GM12892 (cell line): Measurements from ENCODE around the gene ZBTB8B.

Source experiments
- DNase-seq: peaks from one replicate; pipeline ENCODE4 v3.0.0; 2011; ENCODE audit not compliant: insufficient read length
- FAIRE-seq: peaks from 2 replicates; lab custom pipeline; 2011; peaks lifted over from hg19 to GRCh38; lab: Jason Lieb, UNC
- POLR2A ChIP-seq: IDR thresholded peaks from 2 replicates; pipeline ENCODE4 v1.6.1; 2011; ENCODE audit warnings: low read depth, low read length, control low read depth
- POLR2AphosphoS5 ChIP-seq: IDR thresholded peaks from 2 replicates; pipeline ENCODE4 v1.6.1; 2011; ENCODE audit warnings: low read depth, low read length, control low read depth
- TAF1 ChIP-seq: IDR thresholded peaks from 2 replicates; pipeline ENCODE4 v1.6.1; 2011; ENCODE audit warnings: low read depth, mild to moderate bottlenecking, control low read depth, low read length, borderline replicate concordance

The ZBTB8B gene

GRCh38 chr1:32494196-32494595, 29.3 kb downstream of the ZBTB8B start:
- DNase-seq: no peak
- FAIRE-seq: no peak
- no peak for TF ChIP-seq POLR2AphosphoS5
- TF ChIP-seq POLR2A: no peak
- no peak for TF ChIP-seq TAF1

DNA sequence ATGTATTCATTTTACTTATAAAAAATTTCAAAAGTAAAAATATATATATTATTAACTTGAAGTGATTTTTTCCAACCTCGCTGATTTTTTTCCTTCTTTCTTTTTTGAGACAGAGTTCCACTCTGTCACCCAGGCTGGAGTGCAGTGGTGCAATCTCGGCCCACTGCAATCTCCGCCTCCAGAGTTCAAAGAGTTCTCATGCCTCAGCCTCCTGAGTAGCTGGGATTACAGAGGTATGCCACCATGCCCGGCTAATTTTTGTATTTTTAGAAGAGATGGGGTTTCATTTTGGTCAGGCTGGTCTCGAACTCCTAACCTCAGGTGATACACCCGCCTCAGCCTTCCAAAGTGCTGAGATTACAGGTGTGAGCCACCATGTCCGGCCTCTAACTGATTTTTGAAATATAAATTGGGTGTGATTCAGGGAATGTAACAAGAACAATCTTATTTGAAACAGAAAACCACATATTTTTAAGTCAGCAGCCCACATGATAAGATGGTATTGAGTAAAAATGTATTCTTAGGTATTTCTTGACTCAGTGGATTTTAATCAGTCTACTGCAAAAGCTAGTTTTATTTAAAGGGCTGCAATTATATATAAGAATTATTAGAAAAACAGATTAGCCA, 30.0 kb downstream of the ZBTB8B start:
- TF ChIP-seq POLR2AphosphoS5 (no peak), POLR2A (no peak), TAF1 (no peak)
- no peak for DNase-seq
- FAIRE-seq: no peak

GRCh38 chr1:32496127-32496526, 31.3 kb downstream of the ZBTB8B start:
- TF ChIP-seq TAF1 (no peak), POLR2A (no peak), POLR2AphosphoS5 (no peak)
- DNase-seq: no peak
- no peak for FAIRE-seq

- FAIRE-seq (no peak), DNase-seq (no peak)
- TF ChIP-seq POLR2AphosphoS5 (no peak), TAF1 (no peak), POLR2A (no peak)
Observed at GRCh38 chr1:32498751-32499150, 33.9 kb downstream of the ZBTB8B start.

GRCh38 chr1:32500387-32501209, 35.7 kb downstream of the ZBTB8B start:
- peak; percentile 42 for FAIRE-seq
- DNase-seq: peak; percentile 67
- TF ChIP-seq POLR2A (peak; percentile 32; the same call in 1 of the 2 replicates), POLR2AphosphoS5 (no peak), TAF1 (0 out of 2 replicates have a peak, but pooled peaks have one; percentile 17)

DNA sequence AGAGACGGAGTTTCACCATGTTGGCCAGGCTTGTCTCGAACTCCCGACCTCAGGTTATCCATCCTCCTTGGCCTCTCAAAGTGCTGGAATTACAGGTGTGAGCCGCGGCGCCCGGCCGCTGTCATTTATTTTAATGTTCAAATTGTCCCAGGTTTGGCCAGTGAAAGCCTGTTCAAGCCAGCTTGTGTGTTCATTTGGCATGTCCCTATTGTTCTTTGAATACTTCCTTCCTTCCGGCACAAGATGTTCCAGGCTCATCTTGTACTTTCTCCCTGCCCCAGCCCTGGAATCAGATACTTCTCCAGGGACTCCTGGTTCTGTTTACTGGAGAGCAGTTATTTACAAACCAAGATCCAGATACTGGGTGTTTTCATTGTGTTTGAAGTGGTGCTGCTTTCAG, 37.0 kb downstream of the ZBTB8B start:
- TF ChIP-seq POLR2AphosphoS5 (no peak), TAF1 (no peak), POLR2A (no peak)
- FAIRE-seq (no peak), DNase-seq (no peak)

DNA sequence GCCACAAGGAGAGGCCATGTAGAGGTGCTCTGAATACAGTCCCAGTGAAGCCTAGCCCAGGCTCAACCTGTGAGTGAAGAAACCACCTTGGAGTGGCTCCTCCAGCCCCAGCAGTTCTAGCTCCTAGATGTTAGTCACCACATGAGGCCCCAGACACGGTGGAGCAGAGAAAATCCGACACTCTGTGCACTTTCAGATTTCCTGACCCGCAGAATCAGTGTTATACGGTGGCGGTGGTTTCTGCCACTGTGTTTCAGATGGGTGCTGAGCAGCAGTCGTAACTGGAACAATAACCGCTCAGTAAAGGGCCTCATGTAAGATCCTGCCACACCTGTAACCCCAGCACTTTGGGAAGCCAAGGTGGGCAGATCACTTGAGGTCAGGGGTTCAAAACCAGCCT, 38.3 kb downstream of the ZBTB8B start:
- FAIRE-seq: no peak
- DNase-seq: no peak
- TF ChIP-seq TAF1: no peak
- no peak for TF ChIP-seq POLR2AphosphoS5
- TF ChIP-seq POLR2A: no peak

DNA sequence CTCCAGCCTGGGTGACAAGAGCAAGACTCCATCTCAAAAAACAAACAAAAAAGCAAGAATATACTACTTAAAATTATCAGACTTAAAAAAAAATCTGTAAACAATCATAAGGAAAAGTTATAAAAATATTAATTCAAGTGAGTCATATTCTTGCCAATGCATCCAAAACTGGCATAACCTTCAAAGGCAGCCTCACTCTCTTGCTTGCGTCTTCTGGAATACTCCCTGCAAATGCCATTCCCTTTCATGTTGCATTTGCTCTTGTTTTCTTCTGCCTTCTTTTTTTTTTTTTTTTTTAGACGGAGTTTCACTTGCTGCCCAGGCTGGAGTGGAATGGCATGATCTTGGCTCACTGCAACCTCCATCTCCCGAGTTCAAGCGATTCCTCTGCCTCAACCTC, 42.1 kb downstream of the ZBTB8B start:
- no peak for FAIRE-seq
- TF ChIP-seq POLR2A: no peak
- TF ChIP-seq POLR2AphosphoS5: no peak
- TF ChIP-seq TAF1: no peak
- DNase-seq: no peak

DNA sequence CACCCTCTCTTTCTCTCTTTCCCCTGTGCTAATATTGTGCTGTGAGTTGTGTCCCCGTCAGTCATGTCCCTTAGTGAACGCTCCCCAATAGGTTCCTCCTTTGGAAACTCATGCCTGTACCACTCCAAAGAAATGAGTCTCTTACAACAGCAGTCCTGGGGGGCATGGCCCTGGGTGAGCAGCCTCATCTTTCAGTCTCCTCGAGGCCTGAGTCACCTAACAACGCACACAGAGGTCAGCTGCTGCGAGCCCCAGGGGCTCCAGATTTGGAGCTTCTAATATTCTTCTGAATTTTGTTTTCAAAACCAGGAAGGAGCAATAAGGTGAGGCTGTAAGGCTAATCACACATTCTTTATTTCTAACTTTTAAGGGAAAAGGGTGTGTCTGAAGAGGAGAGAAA, 43.9 kb downstream of the ZBTB8B start:
- TF ChIP-seq TAF1 (no peak), POLR2A (no peak), POLR2AphosphoS5 (no peak)
- DNase-seq (no peak), FAIRE-seq (no peak)

DNA sequence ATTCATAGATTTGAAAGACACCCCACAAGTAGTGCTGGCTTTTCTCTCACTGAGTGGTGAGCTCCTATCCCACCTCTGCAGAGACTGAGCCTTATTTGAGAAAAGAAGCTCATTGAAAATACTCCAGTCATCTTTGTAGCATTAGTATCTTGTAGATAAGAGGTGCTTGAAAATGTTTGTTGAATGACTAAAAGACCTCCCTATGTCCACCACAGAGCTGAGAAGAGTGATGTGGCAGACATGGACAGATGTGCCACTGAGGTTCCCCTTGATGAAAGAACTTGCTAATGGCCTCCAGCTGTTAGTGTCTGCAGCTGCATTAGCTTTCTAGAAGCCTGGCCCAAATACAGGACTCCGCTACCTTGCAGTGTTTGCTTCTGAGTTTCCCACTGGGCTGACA, 45.1 kb downstream of the ZBTB8B start:
- no peak for FAIRE-seq
- TF ChIP-seq TAF1 (no peak), POLR2AphosphoS5 (no peak), POLR2A (no peak)
- DNase-seq: no peak
